Measurements from ENCODE around the gene UVRAG. TPM values are rescaled to one million over a fixed set of nuclear protein-coding genes. Genes with fewer than 3 reads are reported as not detected.
"Not testable (repeated sequence)": the region's sequence is repeated elsewhere in the genome, so short reads cannot be mapped to it uniquely, and the experiment has no call there.

Gene UVRAG
- total and polyA plus RNA-seq, 2 of the 4 experiments (the other 2 are of a cell fraction): 5.6 to 10.9 TPM

- H3K36me3 ChIP-seq (ENCODE audit: control insufficient read depth, insufficient read depth, low read length); H3K14ac ChIP-seq (replicated peaks; ENCODE audit: low read depth, low read length); H4K5ac ChIP-seq (ENCODE audit: low read depth, low read length); H2BK120ac ChIP-seq (ENCODE audit: low read depth, low read length); H2BK5ac ChIP-seq (ENCODE audit: low read depth, low read length, poor library complexity, severe bottlenecking); H3K23ac ChIP-seq (ENCODE audit: low read depth, low read length); H3K4ac ChIP-seq (ENCODE audit: low read depth, low read length); H3K4me3 ChIP-seq (ENCODE audit: insufficient read depth, low read depth, low read length); H3K9me3 ChIP-seq (ENCODE audit: control insufficient read depth, insufficient read depth, low read length); intact Hi-C loops (cut with micrococcal nuclease); H3K56ac ChIP-seq (ENCODE audit: extremely low read depth, insufficient read depth, low read length); H4K91ac ChIP-seq (ENCODE audit: insufficient read depth, low read depth, low read length); H3K27ac ChIP-seq (ENCODE audit: insufficient read depth, low read length); POLR2A ChIA-PET (ENCODE audit: unreplicated experiment); H3K4me2 ChIP-seq (ENCODE audit: low read depth, low read length); H3K9ac ChIP-seq (ENCODE audit: low read depth, low read length); ATAC-seq (ENCODE audit: low read depth); dilution Hi-C loops (cut with HindIII; ENCODE audit: low sequenced_read_pairs, unreplicated experiment); H3K79me1 ChIP-seq (ENCODE audit: low read depth in 1 of 2, low read length in 2 of 2); H2BK15ac ChIP-seq (ENCODE audit: low read depth, low read length); H4K8ac ChIP-seq (ENCODE audit: low read depth in 2 of 2, low read length in 2 of 2); BruUV-seq (replicated peaks); DNase-seq; H3K27me3 ChIP-seq (ENCODE audit: control insufficient read depth, insufficient read depth, low read length); in situ Hi-C loops (cut with MboI; ENCODE audit: low sequenced_read_pairs); CTCF ChIA-PET; H2AK9ac ChIP-seq (replicated peaks; ENCODE audit: low read depth, low read length, poor library complexity); H3K4me1 ChIP-seq (ENCODE audit: control insufficient read depth, insufficient read depth, low read length); H3K9me1 ChIP-seq (ENCODE audit: insufficient read depth, low read length); H4K20me1 ChIP-seq (ENCODE audit: insufficient read depth, low read length); H2AFZ ChIP-seq (replicated peaks; ENCODE audit: low read length, poor library complexity); H3K18ac ChIP-seq (ENCODE audit: low read depth, low read length); H2BK20ac ChIP-seq (ENCODE audit: low read depth, low read length); H2AK5ac ChIP-seq (ENCODE audit: low read depth, low read length): not testable (repeated sequence)
- WGBS, 2 experiments (ENCODE audit: extremely low coverage in 2 of 2, insufficient read length in 1 of 2): no CpG with 5 or more reads among the region's 27 CpGs
Observed at GRCh38 chr11:75877327-75877726, 62.3 kb downstream of the UVRAG start.

GRCh38 chr11:75877931-75878330, 62.9 kb downstream of the UVRAG start:
- H3K4me3 ChIP-seq (ENCODE audit: insufficient read depth, low read depth, low read length); H3K23ac ChIP-seq (ENCODE audit: low read depth, low read length); H4K5ac ChIP-seq (ENCODE audit: low read depth, low read length); H4K91ac ChIP-seq (ENCODE audit: insufficient read depth, low read depth, low read length); H3K4me1 ChIP-seq (ENCODE audit: control insufficient read depth, insufficient read depth, low read length); H2BK5ac ChIP-seq (ENCODE audit: low read depth, low read length, poor library complexity, severe bottlenecking); H2AFZ ChIP-seq (replicated peaks; ENCODE audit: low read length, poor library complexity); H3K36me3 ChIP-seq (ENCODE audit: control insufficient read depth, insufficient read depth, low read length); H2BK120ac ChIP-seq (ENCODE audit: low read depth, low read length); intact Hi-C loops (cut with micrococcal nuclease); H3K9me3 ChIP-seq (ENCODE audit: control insufficient read depth, insufficient read depth, low read length); H2BK20ac ChIP-seq (ENCODE audit: low read depth, low read length); H2AK9ac ChIP-seq (replicated peaks; ENCODE audit: low read depth, low read length, poor library complexity); H3K4ac ChIP-seq (ENCODE audit: low read depth, low read length); POLR2A ChIA-PET (ENCODE audit: unreplicated experiment); CTCF ChIA-PET; H3K9ac ChIP-seq (ENCODE audit: low read depth, low read length); H4K20me1 ChIP-seq (ENCODE audit: insufficient read depth, low read length); ATAC-seq (ENCODE audit: low read depth); H3K18ac ChIP-seq (ENCODE audit: low read depth, low read length); H3K27ac ChIP-seq (ENCODE audit: insufficient read depth, low read length); BruUV-seq (replicated peaks); H2BK15ac ChIP-seq (ENCODE audit: low read depth, low read length); H2AK5ac ChIP-seq (ENCODE audit: low read depth, low read length); H4K8ac ChIP-seq (ENCODE audit: low read depth in 2 of 2, low read length in 2 of 2); H3K4me2 ChIP-seq (ENCODE audit: low read depth, low read length); DNase-seq; H3K9me1 ChIP-seq (ENCODE audit: insufficient read depth, low read length); H3K14ac ChIP-seq (replicated peaks; ENCODE audit: low read depth, low read length); H3K27me3 ChIP-seq (ENCODE audit: control insufficient read depth, insufficient read depth, low read length); dilution Hi-C loops (cut with HindIII; ENCODE audit: low sequenced_read_pairs, unreplicated experiment); H3K79me1 ChIP-seq (ENCODE audit: low read depth in 1 of 2, low read length in 2 of 2); in situ Hi-C loops (cut with MboI; ENCODE audit: low sequenced_read_pairs); H3K56ac ChIP-seq (ENCODE audit: extremely low read depth, insufficient read depth, low read length): not testable (repeated sequence)
- no CpG with 5 or more reads among the region's 33 CpGs for WGBS, 2 experiments (ENCODE audit: extremely low coverage in 2 of 2, insufficient read length in 1 of 2)

Data from IMR-90 (cell line).